ENCODE measurements around the gene MOB4. TPM values are rescaled to one million over a fixed set of nuclear protein-coding genes. Genes with fewer than 3 reads are reported as not detected.

The MOB4 gene
- total and polyA plus RNA-seq, 10 of the 15 experiments (the other 5 are each of a cell fraction or from before 2014, with no cell fraction given), result 13.5 to 44.2 (median 32.4) TPM

DNA sequence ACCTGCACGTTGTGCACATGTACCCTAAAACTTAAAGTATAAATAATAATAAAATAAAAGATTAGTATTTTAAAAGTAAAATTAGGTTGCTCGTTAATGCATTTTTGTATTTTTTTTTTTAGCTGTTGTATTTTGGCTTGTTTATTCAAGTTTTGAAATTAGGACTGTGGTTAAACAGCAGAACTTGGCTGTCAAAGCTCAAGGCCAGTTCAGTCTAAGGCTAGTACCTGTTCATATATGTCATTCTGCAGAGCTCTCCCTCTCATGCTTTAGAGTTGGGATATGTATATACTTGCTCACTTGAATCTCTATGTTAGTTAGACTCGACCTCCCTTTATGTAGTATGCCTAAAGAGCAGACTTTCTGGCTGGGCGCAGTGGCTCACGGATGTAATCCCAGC, 32.7 kb downstream of the MOB4 start:
- TF ChIP-seq RBBP5 (conservative IDR thresholded peaks at IDR 0.05) (no peak), CEBPZ (IDR thresholded peaks at IDR 0.05; ENCODE audit: low read depth, low read length) (no peak), POLR2AphosphoS5 (IDR thresholded peaks at IDR 0.05; ENCODE audit: low read length) (no peak), KAT2A (conservative IDR thresholded peaks at IDR 0.05; ENCODE audit: control insufficient read depth, low read depth, low read length) (no peak), SMAD5 (IDR thresholded peaks at IDR 0.05; ENCODE audit: low read depth) (no peak), MYB (IDR thresholded peaks at IDR 0.05; ENCODE audit: borderline replicate concordance, low read depth, low read length) (no peak), SUZ12 (IDR thresholded peaks at IDR 0.05; ENCODE audit: unreplicated experiment) (no peak), HDAC6 (IDR thresholded peaks at IDR 0.05; ENCODE audit: unreplicated experiment) (no peak), PML (IDR thresholded peaks at IDR 0.05; ENCODE audit: low read length) (no peak), MXI1 (IDR thresholded peaks at IDR 0.05; ENCODE audit: low read depth, low read length) (no peak), SREBF2 (IDR thresholded peaks at IDR 0.05; ENCODE audit: low read length) (no peak)
- TF ChIP-seq, protein P1, sequence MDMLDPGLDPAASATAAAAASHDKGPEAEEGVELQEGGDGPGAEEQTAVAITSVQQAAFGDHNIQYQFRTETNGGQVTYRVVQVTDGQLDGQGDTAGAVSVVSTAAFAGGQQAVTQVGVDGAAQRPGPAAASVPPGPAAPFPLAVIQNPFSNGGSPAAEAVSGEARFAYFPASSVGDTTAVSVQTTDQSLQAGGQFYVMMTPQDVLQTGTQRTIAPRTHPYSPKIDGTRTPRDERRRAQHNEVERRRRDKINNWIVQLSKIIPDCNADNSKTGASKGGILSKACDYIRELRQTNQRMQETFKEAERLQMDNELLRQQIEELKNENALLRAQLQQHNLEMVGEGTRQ (IDR thresholded peaks at IDR 0.05; ENCODE audit: borderline replicate concordance, low read depth, low read length), result no peak
- TF ChIP-seq, protein P2, sequence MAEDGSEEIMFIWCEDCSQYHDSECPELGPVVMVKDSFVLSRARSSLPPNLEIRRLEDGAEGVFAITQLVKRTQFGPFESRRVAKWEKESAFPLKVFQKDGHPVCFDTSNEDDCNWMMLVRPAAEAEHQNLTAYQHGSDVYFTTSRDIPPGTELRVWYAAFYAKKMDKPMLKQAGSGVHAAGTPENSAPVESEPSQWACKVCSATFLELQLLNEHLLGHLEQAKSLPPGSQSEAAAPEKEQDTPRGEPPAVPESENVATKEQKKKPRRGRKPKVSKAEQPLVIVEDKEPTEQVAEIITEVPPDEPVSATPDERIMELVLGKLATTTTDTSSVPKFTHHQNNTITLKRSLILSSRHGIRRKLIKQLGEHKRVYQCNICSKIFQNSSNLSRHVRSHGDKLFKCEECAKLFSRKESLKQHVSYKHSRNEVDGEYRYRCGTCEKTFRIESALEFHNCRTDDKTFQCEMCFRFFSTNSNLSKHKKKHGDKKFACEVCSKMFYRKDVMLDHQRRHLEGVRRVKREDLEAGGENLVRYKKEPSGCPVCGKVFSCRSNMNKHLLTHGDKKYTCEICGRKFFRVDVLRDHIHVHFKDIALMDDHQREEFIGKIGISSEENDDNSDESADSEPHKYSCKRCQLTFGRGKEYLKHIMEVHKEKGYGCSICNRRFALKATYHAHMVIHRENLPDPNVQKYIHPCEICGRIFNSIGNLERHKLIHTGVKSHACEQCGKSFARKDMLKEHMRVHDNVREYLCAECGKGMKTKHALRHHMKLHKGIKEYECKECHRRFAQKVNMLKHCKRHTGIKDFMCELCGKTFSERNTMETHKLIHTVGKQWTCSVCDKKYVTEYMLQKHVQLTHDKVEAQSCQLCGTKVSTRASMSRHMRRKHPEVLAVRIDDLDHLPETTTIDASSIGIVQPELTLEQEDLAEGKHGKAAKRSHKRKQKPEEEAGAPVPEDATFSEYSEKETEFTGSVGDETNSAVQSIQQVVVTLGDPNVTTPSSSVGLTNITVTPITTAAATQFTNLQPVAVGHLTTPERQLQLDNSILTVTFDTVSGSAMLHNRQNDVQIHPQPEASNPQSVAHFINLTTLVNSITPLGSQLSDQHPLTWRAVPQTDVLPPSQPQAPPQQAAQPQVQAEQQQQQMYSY (CRISPR knock-in tag; IDR thresholded peaks at IDR 0.05), result no peak
- ChIA-PET CTCF (no interaction called here), POLR2A (no interaction called here), SMC1A (ENCODE audit: uncharacterized antibody, unreplicated experiment) (no interaction called here), RAD21 (ENCODE audit: unreplicated experiment) (interaction anchor here (1.3 kb wide), 1 partner anchor 52 kb away, joined by 3 read pairs; no protein-coding TSS in a partner anchor)
- FAIRE-seq (no peak), ATAC-seq (no peak), DNase-seq (ENCODE audit: low read depth, low spot score) (no peak)
- Histone ChIP-seq H3K27ac (ENCODE audit: control insufficient read depth, insufficient read depth) (no peak overlapping the region), H3K9ac (ENCODE audit: control insufficient read depth, insufficient read depth, low read length) (no peak overlapping the region), H3K27me3 (replicated peaks in 1 of 2; ENCODE audit: control insufficient read depth in 2 of 2, insufficient read depth in 2 of 2, low read length in 1 of 2) (no peaks in the 10 kb centered on the region), H3K4me2 (ENCODE audit: control insufficient read depth, insufficient read depth) (no peak overlapping the region), H3K79me2 (ENCODE audit: control insufficient read depth, insufficient read depth, low read length) (peaks cover 2% of the 10 kb centered on the region), H3K9me3 (replicated peaks; ENCODE audit: control insufficient read depth, insufficient read depth, low read length) (no peaks in the 10 kb centered on the region; the same call in 2 of the 3 replicates), H2AFZ (ENCODE audit: control insufficient read depth, low read depth, low read length) (no peak overlapping the region), H4K20me1 (ENCODE audit: control insufficient read depth, insufficient read depth) (no peaks in the 10 kb centered on the region), H3K4me1 (ENCODE audit: control insufficient read depth, insufficient read depth, low read length) (no peaks in the 10 kb centered on the region), H3K36me3 (ENCODE audit: control insufficient read depth in 2 of 2, insufficient read depth in 2 of 2, low read length in 1 of 2) (peaks cover 2 to 19% of the 10 kb centered on the region in 2 experiments; a peak in 2 of 4 replicates), H3K4me3 (no peak overlapping the region)
- in situ Hi-C loops (cut with MboI), result no loop called here
- intact Hi-C loops (cut with micrococcal nuclease; ENCODE audit: unreplicated experiment), result no loop called here
- no TSS peak for BruUV-seq (replicated peaks)
- 96% methylated on average over 5 of the region's 5 CpGs for WGBS (ENCODE audit: insufficient coverage, insufficient replicate concordance, low lambda C conversion rate, missing lambda C conversion rate)
